GM21423 (cell line): Measurements from ENCODE around the gene ATG16L2.
"Not testable (repeated sequence)": the region's sequence is repeated elsewhere in the genome, so short reads cannot be mapped to it uniquely, and the experiment has no call there.

Experiments used
- ATAC-seq: cut with Tn5 transposase; IDR thresholded peaks from one replicate; pipeline ENCODE4 v1.9.1; 2021; ENCODE audit warnings: mild to moderate bottlenecking, moderate library complexity; ENCODE audit not compliant: unreplicated experiment

Gene ATG16L2

GRCh38 chr11:72778535-72779494, 35.4 kb upstream of the ATG16L2 start:
- ATAC-seq = no peak

GRCh38 chr11:72779495-72780128, 34.6 kb upstream of the ATG16L2 start:
- ATAC-seq = no peak

- no peak for ATAC-seq
Measured at GRCh38 chr11:72780296-72781062, 33.7 kb upstream of the ATG16L2 start.

GRCh38 chr11:72781063-72781312, 33.2 kb upstream of the ATG16L2 start:
- ATAC-seq = no peak

- peak; percentile 50 for ATAC-seq
Measured at GRCh38 chr11:72781313-72782080, 32.7 kb upstream of the ATG16L2 start.

GRCh38 chr11:72782081-72782920, 31.9 kb upstream of the ATG16L2 start:
- ATAC-seq = peak; percentile 10

GRCh38 chr11:72783144-72783905, 30.9 kb upstream of the ATG16L2 start:
- no peak for ATAC-seq

- no peak for ATAC-seq
Measured at GRCh38 chr11:72784662-72785061, 29.5 kb upstream of the ATG16L2 start.

- no peak for ATAC-seq
Measured at GRCh38 chr11:72786305-72787215, 27.7 kb upstream of the ATG16L2 start.

- ATAC-seq = no peak
Measured at GRCh38 chr11:72787216-72788104, 26.8 kb upstream of the ATG16L2 start.

GRCh38 chr11:72788241-72788640, 26.0 kb upstream of the ATG16L2 start:
- ATAC-seq = no peak

GRCh38 chr11:72789493-72790131, 24.6 kb upstream of the ATG16L2 start:
- no peak for ATAC-seq

GRCh38 chr11:72791228-72791627, 23.0 kb upstream of the ATG16L2 start:
- ATAC-seq = not testable (repeated sequence)

GRCh38 chr11:72792437-72793021, 21.7 kb upstream of the ATG16L2 start:
- ATAC-seq = no peak

- ATAC-seq = no peak
Measured at GRCh38 chr11:72793076-72793424, 21.2 kb upstream of the ATG16L2 start.
